ENCODE data around the gene MEGF6.

MEGF6 gene

DNA sequence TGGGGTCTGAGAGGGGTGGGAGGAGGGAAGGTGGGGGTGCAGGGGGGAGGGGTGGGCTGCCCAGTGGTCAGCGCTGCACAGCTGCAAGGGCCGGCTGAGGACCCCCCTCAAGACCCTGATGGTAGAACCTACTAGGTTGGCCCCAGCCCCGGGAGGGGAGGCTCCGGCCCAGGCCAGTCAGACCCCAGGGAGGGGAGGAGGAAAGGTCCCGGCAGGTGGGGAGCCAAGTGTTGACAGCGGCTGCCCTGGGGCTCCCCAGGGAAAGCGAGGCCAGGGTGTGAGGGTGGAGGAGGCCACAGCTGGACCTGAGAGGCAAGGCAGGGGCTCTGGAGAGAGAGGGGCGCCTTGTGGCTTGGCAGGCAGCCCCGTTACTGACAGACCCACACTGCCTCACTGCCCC, 31.1 kb downstream of the MEGF6 start:
- DNase-seq (ENCODE audit: low read depth in 1 of 2, low spot score in 1 of 2): no peak

GRCh38 chr1:3579626-3580025, 31.7 kb downstream of the MEGF6 start:
- Histone ChIP-seq H3K27ac (replicated peaks) (no peak overlapping the region), H3K4me3 (replicated peaks; ENCODE audit: insufficient read depth, low read length) (no peak overlapping the region), H3K27me3 (ENCODE audit: insufficient read depth, poor library complexity, severe bottlenecking) (no peaks in the 10 kb centered on the region)
- TF ChIP-seq CTCF (IDR thresholded peaks at IDR 0.05; ENCODE audit: insufficient read depth, low read length) (no peak), REST (IDR thresholded peaks at IDR 0.05; ENCODE audit: insufficient replicate concordance, low read depth) (no peak), SPI1 (IDR thresholded peaks at IDR 0.05; ENCODE audit: borderline replicate concordance, low read depth) (no peak), GABPA (IDR thresholded peaks at IDR 0.05; ENCODE audit: low read depth) (no peak), POLR2AphosphoS5 (IDR thresholded peaks at IDR 0.05; ENCODE audit: low read depth) (no peak)
- DNase-seq (ENCODE audit: low read depth in 1 of 2, low spot score in 1 of 2): no peak

More for the DNA sequence above, 31.1 kb downstream of the MEGF6 start:
- H3K27me3 ChIP-seq (ENCODE audit: insufficient read depth, poor library complexity, severe bottlenecking): no peaks in the 10 kb centered on the region
- TF ChIP-seq POLR2AphosphoS5 (IDR thresholded peaks at IDR 0.05; ENCODE audit: low read depth) (no peak), GABPA (IDR thresholded peaks at IDR 0.05; ENCODE audit: low read depth) (no peak), SPI1 (IDR thresholded peaks at IDR 0.05; ENCODE audit: borderline replicate concordance, low read depth) (no peak), REST (IDR thresholded peaks at IDR 0.05; ENCODE audit: insufficient replicate concordance, low read depth) (no peak), CTCF (IDR thresholded peaks at IDR 0.05; ENCODE audit: insufficient read depth, low read length) (no peak)
- no peak overlapping the region for H3K4me3 ChIP-seq (replicated peaks; ENCODE audit: insufficient read depth, low read length)
- H3K27ac ChIP-seq (replicated peaks): no peak overlapping the region

GRCh38 chr1:3578906-3579305, 32.4 kb downstream of the MEGF6 start:
- no peak overlapping the region for H3K27ac ChIP-seq (replicated peaks)
- no peaks in the 10 kb centered on the region for H3K27me3 ChIP-seq (ENCODE audit: insufficient read depth, poor library complexity, severe bottlenecking)
- H3K4me3 ChIP-seq (replicated peaks; ENCODE audit: insufficient read depth, low read length): no peak overlapping the region
- TF ChIP-seq POLR2AphosphoS5 (IDR thresholded peaks at IDR 0.05; ENCODE audit: low read depth): no peak
- no peak for TF ChIP-seq GABPA (IDR thresholded peaks at IDR 0.05; ENCODE audit: low read depth)
- no peak for TF ChIP-seq REST (IDR thresholded peaks at IDR 0.05; ENCODE audit: insufficient replicate concordance, low read depth)
- TF ChIP-seq CTCF (IDR thresholded peaks at IDR 0.05; ENCODE audit: insufficient read depth, low read length): no peak
- TF ChIP-seq SPI1 (IDR thresholded peaks at IDR 0.05; ENCODE audit: borderline replicate concordance, low read depth): no peak
- DNase-seq (ENCODE audit: low read depth in 1 of 2, low spot score in 1 of 2): no peak
